Anterior cingulate cortex (tissue), 58 donors: ENCODE data around the gene FAM3B.

ENCODE experiments used
- DNase-seq, 58 donors: peaks; one replicate each; lab custom pipeline; 2025; lab: John Stamatoyannopoulos, UW

FAM3B gene

DNA sequence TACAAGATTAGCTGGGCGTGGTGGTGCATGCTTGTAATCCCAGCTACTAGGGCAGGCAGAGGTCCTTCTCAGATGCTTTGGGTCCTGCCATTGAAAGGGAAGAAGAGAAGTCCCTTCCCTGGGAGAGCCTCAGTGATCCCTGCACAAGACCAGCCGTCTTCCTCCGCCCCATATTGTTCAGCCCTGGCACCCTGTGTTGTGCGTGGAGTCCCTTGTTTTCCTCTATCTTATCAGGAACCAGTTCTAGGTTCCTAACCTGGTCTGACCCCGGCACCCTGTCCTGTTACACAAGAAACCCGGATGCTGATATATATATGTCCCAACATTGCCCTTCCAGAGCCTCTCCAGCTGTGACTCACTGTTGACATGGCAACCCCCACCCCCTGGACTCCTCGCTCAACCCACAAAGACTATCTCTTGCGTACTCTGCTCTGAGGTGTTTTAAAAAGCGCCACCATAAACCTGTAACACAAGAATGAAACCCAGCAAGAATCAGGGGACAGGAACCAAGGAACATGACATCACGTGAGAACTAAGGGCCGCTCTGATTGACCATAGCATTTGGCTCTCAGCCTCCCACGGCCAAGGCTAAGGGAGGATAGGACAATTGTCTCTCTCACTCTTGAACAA is 50.0 kb downstream of the FAM3B start:
- DNase-seq, result peak in 1 of 58 donors; percentile 17

DNA sequence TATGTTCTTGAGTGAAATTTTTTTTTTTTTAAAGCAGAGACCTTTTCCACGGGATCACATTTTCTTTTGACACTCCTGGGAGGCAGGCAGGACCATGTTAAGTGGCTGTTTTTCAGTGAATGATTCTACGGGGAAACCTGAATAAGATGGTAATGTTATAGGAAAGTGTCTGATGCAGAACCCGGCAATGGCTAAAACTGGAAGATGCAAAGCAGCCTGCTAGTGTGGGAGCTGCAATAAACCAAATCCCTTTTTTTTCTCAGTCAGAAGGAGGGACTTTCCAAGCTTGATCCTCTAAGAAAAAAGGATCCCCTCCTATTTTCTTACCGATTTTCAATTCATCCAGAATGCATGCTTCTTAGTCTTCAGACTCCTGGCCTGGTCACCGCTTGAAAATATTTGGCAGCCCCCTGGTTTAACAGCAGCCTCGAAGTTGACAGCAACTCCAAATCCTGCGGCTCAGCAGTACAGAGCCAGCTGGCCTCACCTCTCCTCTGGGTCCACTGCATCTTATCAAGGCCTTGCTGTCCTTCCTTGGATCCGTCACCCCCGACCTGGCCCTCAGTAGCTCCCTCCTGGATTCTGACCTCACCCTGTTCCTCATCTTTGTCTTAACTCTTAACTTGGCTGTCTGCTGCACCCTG is 50.8 kb downstream of the FAM3B start:
- no peak for DNase-seq

DNA sequence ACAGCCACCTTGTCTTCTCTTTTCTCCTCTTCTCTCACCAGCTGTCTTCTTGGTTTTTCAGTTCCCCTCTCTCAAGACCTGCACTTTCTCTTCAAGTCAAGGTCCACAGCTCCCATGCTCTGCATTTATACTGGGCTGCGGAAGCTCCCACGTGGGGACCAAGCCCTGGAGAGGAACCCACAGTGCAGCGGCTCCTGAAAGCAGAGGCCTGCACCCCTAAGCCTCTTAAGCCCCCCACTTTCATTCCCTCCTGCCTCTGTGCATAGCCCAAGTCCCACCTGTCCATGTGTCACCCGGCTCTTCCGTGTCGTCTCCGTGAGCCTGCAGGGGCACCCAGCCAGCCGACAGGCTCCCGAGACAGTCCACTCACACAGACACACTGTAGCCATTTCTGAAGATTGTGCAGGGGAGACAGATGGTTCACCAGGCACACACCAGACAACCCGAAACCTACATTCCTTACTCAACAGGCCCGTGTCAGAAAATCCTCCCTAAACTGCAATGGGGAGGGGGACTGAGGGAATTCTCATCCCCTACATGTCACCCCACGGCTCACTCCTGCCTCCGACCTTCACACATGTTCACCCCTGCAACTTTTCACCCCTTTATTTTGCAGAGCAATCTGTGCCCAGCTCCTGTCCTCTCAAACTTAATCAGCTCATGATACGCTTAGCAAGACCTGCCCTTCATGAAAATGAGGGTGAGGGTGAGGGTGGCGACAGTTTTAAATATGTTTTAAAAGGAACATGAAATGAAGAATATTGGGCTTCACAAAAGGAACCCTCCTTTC is 51.5 kb downstream of the FAM3B start:
- peak in 1 of 58 donors; percentile 6 for DNase-seq

DNA sequence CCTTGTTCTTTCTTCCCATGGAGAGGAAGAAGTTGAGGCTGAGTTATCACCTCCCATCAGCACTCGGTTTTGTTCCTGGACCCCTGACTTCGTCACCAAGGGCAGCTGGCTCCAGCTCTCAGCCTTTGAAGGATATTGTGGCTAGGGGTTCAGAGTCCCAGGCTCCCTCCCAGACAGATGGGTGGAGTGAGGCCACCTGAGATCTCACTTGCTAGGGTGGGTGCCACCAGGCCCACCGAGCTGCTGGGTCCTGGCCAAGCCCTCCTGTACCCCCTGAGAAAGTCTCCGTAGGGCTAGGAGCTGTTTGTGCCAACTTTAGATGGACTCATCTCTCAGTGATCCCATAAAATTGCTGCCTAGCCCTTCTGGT is 52.1 kb downstream of the FAM3B start:
- DNase-seq, result no peak

DNA sequence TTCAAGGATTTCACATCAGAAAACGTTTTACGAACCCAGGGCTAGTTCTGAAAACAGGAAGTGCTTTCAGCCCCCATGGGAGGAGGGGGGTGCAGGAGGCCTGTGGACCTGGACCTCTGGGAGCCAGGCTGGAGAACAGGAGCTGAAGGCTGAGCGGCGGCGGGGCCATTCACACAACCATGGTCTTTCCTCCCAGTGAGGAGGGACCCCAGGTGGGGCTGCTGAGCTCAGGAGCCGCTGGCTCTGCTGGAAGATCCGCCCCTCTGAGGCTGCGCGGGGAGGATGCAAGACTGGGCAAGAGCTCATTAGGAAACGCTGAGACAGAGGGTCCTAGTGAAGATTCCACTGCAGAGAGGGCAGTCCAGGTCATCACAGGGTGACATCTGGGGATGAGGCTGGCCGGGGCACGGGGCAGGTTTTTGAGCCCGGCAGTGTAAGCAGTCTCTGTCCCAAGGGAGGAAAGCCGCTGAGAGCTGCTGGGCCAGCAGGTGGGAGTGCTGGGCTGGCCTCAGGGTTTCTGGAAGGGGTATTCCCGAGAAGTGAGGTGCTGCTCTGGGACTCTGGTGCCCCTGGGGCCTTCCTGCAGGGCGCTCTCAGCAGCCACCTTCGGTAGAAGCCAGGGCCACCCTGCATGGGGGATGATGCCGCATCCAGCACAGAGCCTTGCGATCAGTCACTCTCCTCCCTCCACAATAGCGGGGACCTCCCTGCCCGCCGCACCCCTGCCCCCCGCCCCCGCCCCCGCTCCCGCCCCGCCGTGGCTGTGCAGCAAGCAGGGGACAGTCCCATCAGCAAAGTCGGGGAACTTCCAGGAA is 52.7 kb downstream of the FAM3B start:
- no peak for DNase-seq

DNA sequence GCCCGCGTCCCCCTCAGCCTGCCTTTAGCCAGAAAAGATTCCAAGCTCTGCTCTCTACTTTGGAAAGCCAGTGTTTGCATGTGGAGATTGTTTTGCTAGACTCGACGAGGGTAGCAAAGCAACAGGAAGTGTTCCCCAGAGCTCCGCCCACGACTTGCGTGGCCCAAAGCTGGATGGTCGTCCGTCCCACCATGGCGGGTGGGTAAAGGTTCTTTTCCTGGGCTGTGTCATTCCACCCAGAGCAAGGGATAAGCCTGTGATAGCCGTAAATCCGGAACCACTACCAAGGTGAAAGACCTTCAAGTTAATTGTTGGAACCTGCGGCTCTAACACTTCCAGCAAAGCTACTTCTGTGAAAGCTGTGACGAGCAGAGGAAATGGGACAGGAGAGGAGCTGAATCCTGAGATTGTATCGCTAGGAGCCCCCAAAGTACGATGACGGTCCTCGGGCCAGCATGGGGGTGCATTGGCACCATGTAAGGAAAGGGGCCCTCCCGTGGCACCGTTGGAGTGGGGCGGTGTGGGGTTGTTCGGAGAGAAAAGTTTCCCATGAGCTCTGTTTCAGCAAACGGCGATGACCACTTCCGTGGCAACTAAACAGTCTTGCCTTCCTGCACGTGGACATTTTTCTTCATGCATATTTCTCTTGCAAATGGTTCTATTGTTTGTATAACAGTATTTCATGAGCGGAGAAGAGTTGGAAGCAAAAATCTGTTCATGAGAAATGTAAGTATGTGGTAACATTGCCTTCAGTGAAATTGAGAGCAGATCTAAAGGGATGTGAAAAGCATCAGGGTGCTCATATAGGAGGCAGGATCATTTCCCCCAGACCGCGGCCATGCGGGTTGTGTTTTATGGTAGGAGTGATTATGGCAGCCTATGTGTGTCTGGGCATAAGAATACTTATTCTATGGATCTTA is 53.6 kb downstream of the FAM3B start:
- no peak for DNase-seq

DNA sequence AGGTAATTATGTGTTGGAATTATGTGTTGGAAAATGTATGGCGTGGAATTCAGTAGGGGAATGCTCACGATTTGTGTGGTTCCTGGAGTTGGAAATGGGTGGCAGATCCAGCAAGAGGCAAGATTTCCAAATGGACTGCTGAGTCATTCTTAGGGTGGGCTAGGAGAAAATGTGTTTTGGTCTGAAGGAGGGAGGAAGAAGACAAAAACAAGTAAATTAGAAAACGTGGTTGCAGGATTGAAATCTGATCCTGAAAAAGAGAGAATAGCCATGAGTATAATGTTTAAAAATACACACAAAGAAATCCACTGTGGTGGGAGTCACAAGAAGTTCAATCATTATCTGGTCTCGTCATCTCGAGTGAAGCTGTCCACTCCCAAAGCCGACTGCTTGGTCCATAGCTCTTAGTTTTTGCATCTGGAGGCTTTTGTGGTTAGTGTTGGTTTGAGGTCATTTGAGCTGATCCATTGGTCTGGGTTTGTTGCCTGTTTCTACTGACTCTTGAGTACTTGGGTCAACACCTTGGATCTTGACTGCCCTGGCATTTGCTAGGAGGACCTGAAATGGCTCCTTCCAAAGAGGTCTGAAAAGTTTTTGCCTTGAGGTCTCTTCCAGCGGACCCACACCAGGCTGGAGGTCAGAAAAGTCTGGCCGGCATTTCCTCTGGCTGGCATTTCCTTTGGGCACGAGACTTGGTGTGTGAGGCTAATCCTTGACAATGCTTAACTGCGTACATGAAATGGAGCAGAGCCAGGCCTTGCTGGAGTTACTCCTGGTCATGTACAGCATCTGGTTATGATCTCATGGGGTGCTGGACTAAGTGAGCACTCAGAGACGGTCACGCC is 54.5 kb downstream of the FAM3B start:
- DNase-seq, result no peak

DNA sequence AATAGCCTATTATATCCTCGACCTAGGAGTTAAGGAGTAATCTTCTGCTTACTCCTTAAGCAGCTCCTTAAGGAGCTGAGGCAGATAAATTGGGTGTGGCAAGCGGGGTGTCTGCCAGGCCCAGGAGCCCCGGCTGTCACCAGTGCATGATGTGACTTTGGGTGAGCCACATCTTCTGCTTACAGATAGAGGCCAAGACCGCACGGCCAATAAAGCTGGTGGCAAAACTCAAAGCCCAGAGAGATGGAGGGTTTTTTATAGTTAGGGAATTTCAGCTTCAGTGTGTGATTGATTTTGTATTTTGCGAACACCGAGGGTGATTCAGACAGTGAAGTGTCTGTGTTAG is 55.1 kb downstream of the FAM3B start:
- DNase-seq, result no peak

DNA sequence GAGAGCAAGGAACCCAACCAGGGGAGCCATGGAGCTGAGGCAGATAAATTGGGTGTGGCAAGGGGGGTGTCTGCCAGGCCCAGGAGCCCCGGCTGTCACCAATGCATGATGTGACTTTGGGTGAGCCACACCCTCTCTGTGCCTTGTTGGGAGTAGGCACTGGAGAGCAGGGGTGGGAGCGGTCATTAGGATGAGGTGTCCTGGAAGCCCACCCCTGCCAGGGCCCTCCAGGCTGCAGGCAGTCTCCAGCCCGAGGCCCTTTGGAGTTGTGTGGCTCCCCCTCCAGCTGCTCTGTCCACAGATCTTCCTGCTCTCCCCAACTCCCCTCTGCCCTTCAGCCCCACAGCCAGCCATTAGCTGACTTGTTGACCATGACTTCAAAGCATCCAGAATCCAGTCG is 56.7 kb downstream of the FAM3B start:
- DNase-seq, result no peak

DNA sequence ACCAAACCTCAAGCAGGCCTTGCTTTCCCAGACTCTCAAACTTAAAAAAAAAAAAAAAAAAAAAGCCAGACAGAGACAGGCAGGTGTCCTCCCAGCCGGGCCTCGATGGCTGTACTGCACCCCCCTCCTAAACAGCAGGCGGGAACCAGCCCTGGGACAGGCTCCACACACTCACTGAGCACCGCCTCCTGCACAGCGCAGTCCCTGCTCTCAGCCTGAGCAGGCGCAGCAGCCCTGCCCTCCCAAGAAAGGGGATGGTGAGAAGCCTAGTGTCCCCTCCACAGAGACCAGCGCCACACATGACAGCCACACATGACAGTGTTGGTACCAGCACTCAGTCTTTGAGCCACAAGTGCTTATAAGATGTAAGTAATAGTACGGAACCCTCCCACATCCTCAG is 57.2 kb downstream of the FAM3B start:
- no peak for DNase-seq

DNA sequence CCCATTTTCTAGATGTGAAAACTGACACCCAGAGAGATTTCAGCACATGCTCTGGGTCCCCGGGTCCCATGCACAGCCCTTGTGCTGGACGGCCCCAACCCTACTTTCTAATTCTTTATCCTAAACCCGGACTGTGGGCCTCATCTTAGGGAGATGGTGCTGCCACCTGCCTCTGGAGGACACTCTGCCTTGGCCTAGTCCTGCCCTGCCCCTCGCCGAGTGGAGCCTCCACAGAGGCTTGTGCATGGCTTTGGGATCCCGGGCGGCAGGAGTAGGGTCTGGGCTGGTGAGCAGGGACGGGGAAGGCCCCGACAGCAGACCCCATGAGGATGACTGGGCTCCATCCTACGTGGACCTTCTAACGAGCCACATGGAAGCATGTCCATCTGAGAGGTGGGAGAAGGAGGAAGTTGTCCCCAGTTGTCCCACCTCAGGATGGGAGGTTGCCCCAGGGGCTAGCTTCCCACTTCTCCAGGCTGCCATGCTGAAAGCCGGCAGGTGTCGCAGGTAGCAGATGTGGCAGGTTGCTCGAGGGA is 57.6 kb downstream of the FAM3B start:
- DNase-seq, result no peak

DNA sequence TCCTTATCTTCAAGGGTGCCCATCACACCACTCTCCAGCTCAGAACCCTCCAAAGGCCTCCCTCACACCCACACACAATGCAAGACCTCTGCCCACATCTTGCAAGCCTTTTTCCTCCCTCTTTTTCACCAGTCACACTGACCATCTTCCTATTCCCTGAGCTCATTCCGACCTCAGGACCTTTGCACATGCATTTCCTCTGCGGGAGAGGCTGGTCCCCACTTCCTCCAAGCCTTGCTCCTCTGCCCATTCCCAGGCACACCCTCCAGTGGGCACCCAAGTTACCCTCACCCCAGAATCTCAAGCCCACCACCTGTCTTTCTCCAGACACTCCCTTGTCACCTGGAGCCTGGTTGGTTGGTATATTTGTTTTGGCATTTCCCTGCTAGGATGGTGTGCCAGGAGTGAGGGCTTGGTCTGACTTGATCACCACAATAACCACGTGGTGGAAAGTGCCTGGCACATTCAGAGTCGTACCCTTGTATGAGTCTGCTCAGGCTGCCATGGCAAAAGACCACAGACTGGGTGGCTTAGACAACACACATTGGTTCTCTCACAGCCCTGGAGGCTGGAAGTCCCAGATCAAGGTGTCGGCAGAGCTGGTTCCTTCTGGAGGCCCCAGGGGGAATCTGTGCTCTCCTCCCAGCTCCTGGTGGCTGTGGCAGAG is 58.4 kb downstream of the FAM3B start:
- no peak for DNase-seq

DNA sequence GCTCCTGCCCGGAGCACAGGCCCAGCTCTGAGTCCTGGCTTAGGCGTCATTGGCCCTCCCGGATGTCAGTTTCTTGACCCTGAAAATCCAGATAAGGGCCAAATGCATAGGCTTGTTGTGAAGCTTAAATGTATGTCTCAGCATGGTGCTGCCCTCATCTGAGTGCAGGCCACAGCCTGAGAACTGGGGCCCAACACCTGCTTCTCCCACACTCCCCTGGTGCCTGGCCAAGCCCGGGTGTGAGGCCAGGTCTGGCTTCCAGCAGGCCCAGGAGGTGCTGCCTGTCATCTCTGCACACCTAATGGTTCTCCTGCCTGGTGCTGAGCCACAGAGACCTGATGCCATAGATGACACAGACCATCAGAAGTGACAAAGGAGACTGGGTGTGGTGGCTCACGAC is 59.3 kb downstream of the FAM3B start:
- DNase-seq, result no peak

DNA sequence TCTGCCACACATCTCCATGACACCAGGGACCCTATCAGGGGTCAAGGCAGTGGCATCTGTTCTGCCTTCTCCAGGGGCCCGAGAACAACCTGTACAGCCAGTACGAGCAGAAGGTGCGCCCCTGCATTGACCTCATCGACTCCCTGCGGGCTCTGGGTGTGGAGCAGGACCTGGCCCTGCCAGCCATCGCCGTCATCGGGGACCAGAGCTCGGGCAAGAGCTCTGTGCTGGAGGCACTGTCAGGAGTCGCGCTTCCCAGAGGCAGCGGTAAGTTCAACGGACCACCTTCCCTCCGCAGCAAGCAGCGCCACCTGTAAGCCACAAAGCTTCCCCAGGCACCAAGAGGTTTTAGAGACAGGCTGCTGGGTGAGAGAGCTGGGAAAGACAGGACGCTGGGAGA is 61.1 kb downstream of the FAM3B start:
- no peak for DNase-seq

DNA sequence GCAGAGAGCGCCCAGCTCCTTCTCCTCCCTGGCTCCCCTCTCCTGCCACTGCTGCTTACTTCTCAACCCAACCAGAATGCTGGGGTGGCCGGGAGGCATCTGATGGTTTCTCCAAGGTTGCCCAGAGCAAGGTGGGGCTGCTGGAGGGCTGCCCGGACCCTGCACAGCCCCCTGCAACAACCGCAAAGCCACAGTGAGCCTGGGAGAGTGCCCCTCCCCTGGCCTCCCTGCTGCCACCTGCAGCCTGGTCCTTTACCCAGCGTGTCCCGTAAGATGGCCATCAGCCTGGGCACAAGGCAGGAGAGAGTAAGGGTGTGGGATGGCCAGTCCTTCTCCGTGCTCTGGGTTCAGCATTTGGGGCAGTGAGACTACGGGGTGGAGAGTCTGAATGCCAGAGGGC is 62.2 kb downstream of the FAM3B start:
- DNase-seq, result no peak

DNA sequence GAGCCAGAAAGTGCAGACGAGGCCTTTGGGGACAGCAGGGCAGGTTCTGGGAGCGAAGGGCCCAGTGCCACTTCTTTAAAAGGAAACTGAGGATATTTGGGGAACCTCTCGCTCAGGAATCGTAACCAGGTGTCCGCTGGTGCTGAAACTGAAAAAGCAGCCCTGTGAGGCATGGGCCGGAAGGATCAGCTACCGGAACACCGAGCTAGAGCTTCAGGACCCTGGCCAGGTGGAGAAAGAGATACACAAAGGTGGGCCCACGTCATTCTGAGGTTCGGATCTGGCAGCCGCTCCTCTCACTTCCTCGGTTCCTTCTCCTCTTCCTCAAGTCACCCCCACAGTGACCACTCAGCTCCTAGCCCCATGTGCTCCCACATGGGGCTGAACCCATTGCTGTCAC is 63.3 kb downstream of the FAM3B start:
- DNase-seq, result no peak

DNA sequence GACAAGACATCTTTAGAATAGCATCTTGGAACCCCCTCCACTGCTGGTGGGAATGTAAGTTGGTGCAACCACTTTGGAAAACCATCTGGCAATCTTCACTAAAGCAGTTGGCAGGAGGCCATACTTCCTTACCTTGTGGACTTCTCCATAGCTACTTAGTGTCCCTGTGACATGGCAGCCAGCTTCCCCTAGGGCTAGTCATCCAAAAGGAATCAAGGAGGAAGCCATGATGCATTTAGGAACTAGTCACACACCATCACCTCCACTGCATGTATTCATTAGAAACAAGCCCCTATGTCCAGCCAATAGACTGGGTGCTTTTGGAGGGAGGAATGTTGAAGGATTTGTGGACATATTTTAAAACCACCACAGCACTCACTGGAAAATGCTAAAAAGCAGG is 65.1 kb downstream of the FAM3B start:
- DNase-seq, result no peak
